Measurements from ENCODE around the gene CNTFR.

The CNTFR gene

DNA sequence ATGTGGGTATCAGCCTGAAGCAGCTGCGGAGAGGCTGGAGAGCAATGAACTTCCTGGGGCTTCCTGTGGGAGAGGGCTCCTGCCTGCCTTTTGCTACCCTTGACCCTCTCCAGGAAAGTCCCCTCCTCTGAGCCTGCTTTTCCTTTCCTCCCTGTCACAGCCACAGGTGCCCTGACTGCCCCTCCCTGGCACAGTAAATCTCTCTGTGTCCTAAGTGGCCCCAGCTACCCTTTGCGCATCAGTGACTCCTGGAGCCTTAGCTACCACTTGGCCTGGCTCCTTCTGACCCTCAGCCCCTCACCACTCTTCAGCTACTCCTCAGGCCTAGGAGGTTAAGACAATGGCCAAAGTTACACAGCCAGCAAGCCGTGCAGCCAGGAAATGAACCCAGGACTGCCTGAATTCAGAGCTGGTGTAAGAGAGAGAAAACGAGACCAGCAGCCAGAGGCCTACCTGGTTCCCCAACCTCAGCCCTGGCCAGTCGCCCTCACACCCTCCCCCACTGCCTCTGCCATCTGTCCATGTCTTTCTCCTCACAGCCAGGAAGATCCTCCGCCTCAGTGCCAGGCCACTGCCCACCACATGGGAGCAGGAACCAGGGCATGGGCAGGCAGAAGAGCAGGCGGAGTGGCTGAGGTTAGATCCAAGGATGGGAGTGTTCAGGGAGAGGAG lies 18.6 kb downstream of the CNTFR start:
- DNase-seq (ENCODE audit: low read depth): no peak
- TF ChIP-seq, protein P1, sequence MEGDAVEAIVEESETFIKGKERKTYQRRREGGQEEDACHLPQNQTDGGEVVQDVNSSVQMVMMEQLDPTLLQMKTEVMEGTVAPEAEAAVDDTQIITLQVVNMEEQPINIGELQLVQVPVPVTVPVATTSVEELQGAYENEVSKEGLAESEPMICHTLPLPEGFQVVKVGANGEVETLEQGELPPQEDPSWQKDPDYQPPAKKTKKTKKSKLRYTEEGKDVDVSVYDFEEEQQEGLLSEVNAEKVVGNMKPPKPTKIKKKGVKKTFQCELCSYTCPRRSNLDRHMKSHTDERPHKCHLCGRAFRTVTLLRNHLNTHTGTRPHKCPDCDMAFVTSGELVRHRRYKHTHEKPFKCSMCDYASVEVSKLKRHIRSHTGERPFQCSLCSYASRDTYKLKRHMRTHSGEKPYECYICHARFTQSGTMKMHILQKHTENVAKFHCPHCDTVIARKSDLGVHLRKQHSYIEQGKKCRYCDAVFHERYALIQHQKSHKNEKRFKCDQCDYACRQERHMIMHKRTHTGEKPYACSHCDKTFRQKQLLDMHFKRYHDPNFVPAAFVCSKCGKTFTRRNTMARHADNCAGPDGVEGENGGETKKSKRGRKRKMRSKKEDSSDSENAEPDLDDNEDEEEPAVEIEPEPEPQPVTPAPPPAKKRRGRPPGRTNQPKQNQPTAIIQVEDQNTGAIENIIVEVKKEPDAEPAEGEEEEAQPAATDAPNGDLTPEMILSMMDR (IDR thresholded peaks at IDR 0.05; ENCODE audit: insufficient read depth, low read depth, low read length, missing control alignments): no peak
- H3K4me3 ChIP-seq (ENCODE audit: low read depth, low read length): no peak overlapping the region

DNA sequence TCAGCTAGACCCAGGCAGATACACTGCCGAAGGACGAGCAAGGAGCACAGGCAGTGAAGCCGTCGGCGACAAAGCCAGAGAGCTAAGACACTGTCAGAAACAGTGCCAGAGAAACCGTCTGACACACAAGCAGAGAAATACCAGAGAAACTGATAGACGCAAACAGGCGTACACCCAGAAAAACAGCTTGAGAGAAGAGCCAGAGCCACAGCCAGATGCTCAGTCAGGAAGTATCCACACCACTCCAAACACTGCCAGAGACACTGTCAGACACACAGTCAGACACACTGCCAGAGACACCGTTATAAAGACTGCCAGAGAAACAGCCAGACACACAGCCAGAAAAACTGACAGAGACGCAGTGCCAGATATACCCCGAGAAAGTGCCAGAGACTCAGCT lies 19.1 kb downstream of the CNTFR start:
- no peak for DNase-seq (ENCODE audit: low read depth)
- TF ChIP-seq, protein P1 (IDR thresholded peaks at IDR 0.05; ENCODE audit: insufficient read depth, low read depth, low read length, missing control alignments): no peak
- H3K4me3 ChIP-seq (ENCODE audit: low read depth, low read length): no peak overlapping the region

DNA sequence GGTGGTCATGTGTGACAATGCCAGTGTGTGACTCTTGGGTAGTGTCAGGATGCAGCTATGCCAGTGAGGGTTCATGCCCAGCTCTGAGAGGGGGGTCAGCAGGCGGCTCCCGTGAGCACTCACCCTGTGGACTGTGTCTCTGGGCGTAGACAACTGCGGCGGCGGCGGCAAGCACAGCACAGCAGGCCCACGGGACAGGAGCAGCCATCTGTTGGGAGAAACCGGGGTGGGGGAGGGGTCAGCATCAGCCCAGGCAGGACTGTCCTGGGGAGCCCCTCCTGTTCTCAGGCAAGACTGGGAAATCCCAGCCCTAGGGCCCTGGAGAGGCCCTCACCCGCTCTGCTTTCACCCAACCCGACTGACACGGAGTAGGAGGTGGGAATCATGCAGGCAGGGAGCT lies 20.8 kb downstream of the CNTFR start:
- TF ChIP-seq, protein P1 (IDR thresholded peaks at IDR 0.05; ENCODE audit: insufficient read depth, low read depth, low read length, missing control alignments): no peak
- no peak for DNase-seq (ENCODE audit: low read depth)
- H3K4me3 ChIP-seq (ENCODE audit: low read depth, low read length): no peak overlapping the region

DNA sequence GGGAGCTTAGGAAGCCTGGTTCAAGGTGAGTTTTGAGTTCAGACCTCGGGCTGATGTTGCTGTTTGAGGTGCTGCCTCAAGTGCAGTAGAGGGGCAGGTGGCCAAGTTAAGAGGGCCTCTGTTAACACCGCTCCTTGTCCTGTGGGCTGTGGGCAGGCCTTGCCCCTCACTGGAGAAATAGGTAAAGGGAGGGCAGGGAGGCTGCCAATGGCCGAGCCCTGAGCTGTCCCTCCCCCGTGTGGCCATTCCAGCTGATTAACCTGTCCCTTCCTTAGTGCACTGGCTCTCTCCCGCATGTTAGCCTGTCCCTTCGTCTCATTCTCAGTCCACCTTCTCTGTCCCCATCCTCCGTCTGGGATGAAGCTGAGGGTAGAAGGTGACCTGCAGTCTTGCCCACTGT lies 21.4 kb downstream of the CNTFR start:
- no peak for DNase-seq (ENCODE audit: low read depth)
- H3K4me3 ChIP-seq (ENCODE audit: low read depth, low read length): no peak overlapping the region
- TF ChIP-seq, protein P1 (IDR thresholded peaks at IDR 0.05; ENCODE audit: insufficient read depth, low read depth, low read length, missing control alignments): no peak

DNA sequence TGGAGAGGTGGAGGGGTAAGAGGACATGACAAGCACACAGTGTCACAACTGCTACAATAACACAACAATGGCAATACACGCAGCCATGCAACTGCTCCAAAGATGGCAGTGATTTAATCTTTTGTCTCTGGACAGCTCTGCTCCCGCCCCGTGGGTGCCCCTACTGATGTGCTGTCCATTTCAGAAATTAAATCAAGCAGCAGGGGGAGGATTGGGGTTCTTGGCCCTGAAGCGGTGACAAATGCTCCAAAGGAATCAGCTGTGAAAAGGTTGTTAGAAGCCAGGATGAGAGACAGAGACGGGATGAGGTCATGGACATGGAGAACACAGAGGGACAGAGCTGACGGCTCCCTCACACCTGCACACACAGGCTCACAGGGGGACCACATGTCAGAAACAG lies 22.6 kb downstream of the CNTFR start:
- no peak overlapping the region for H3K4me3 ChIP-seq (ENCODE audit: low read depth, low read length)
- no peak for DNase-seq (ENCODE audit: low read depth)
- TF ChIP-seq, protein P1 (IDR thresholded peaks at IDR 0.05; ENCODE audit: insufficient read depth, low read depth, low read length, missing control alignments): no peak

DNA sequence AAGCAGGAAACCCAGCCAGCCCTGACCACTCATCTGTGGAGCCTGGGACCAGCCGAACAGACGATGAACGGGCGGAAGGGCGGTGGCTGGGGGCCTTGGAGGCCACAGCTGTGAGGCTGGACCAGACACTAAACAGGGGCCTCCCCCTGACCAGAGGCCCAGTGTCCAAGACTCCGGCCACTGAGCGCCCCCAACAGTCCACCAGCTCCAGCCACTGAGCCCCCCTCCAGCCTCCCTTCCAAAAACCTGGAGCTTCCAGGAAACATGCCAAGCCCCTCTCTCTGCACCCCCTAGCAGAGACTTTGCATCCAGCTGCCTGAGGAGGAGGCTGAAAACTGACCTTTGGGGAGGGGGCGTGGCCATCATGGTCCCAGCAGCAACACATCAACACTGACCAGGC lies 23.2 kb downstream of the CNTFR start:
- TF ChIP-seq, protein P1 (IDR thresholded peaks at IDR 0.05; ENCODE audit: insufficient read depth, low read depth, low read length, missing control alignments): no peak
- H3K4me3 ChIP-seq (ENCODE audit: low read depth, low read length): no peak overlapping the region
- no peak for DNase-seq (ENCODE audit: low read depth)

DNA sequence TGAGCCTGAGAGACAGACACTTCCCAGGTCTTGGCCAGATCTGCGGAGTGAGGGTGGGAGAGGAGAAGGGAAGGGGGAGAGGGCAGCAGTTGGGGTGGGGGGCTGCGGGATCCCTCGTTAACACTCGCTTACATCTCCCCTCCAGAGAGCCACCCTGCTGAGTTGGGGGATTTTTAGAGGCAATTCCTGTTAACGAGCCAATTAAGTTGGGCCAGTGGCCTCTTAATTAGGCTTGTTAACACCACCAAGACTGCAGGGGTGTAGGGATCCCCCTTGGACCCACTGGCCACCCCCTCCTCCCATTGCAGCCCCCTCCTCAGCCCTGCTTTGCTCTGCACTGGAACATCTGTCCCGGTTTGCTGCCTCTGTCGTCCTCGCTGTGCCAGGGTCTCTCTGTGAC lies 23.7 kb downstream of the CNTFR start:
- H3K4me3 ChIP-seq (ENCODE audit: low read depth, low read length): no peak overlapping the region
- TF ChIP-seq, protein P1 (IDR thresholded peaks at IDR 0.05; ENCODE audit: insufficient read depth, low read depth, low read length, missing control alignments): no peak
- no peak for DNase-seq (ENCODE audit: low read depth)
